Measurements from ENCODE around the gene MBL2.

The MBL2 gene

DNA sequence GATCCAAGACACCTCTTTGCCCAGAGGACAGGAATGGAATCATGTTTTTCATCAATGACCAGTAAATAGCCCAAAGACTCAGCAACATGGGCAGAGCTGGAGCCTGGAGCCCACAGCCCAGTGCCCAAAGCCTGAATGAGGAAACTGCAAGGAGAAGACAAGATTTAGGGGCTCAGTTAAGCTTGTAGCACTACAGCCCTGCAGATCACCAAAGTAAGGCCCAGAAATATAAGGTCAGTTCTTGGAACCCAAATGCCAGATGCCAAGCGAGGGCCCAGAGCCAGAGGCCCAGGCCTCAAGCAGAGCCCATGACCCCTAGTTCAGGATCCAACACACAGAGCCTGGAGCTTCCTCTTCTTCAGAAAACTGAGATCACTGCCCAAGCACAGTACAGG, 32.4 kb downstream of the MBL2 start:
- no peak for DNase-seq
- H3K4me1 Mint-ChIP-seq = no peaks in the 10 kb centered on the region
- H3K27ac Mint-ChIP-seq = no peak overlapping the region
- no peak for ATAC-seq
- H3K9me3 Mint-ChIP-seq = peaks cover under 1% of the 10 kb centered on the region
- H3K27me3 Mint-ChIP-seq = no peaks in the 10 kb centered on the region
- H3K36me3 Mint-ChIP-seq (ENCODE audit: low read depth) = no peaks in the 10 kb centered on the region
- H3K4me3 Mint-ChIP-seq = no peak overlapping the region

DNA sequence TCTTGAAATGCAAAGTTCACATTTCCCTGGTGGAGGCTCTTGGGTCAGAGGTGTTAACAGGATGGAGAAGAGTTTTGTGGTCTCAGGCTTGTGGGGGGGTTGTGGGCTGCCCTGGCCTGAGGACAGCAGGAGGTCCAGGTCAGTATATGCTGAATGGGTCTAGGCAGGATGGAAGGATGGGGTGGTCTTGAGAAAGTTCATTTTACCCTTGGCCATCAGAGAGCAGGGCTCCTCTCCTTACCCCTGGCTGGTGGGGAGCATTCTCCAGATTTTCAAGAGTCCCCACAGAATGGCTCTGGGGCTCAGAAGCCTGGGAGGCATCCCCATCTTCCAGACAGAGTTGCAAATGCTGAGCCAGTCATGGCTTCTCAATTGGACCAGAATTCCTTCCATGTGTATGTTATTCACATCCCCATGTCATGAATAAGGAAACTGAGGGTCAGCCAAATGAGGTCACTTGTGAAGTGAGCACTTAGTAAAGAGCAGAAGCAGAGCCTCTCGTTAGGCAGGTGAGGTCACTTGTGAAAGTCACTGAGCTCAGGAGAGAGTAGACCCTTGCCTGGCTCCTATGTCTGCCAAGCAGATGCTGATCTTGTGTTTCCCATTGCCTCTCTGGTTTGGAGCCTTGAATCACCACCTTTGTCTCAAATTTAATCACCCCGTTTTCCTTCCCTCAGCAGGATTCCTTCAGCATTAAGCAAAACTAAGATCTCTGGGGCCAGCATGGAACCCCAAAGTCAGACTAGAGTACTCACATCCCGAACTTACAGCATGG, 33.0 kb downstream of the MBL2 start:
- no peak for ATAC-seq
- no peaks in the 10 kb centered on the region for H3K27me3 Mint-ChIP-seq
- no peak for DNase-seq
- H3K4me1 Mint-ChIP-seq = no peaks in the 10 kb centered on the region
- H3K36me3 Mint-ChIP-seq (ENCODE audit: low read depth) = no peaks in the 10 kb centered on the region
- no peak overlapping the region for H3K4me3 Mint-ChIP-seq
- no peak overlapping the region for H3K27ac Mint-ChIP-seq
- H3K9me3 Mint-ChIP-seq = peaks cover 4% of the 10 kb centered on the region

DNA sequence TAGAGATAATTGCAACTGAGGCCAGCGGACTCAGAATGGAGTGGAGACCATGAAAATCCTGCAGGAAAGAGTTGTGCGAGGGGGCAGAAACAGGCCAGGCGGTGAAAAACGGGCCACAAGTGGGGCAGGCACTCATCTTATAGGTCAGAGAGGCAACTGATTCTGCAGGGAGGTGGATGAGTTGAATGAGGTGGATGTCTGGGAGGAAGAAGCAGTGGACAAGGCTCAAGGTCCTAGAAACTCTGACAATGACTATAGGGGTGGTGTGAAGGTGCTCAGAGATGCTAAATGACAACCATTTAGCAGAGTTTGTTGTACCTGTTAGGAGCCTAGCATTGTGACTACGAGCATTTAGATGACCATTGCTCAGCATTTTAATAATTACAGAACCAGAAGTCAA, 33.6 kb downstream of the MBL2 start:
- ATAC-seq (no peak), DNase-seq (no peak)
- no peak overlapping the region for H3K4me3 Mint-ChIP-seq
- no peak overlapping the region for H3K27ac Mint-ChIP-seq
- H3K36me3 Mint-ChIP-seq (ENCODE audit: low read depth) = no peaks in the 10 kb centered on the region
- H3K4me1 Mint-ChIP-seq = no peaks in the 10 kb centered on the region
- peaks cover 4% of the 10 kb centered on the region for H3K9me3 Mint-ChIP-seq
- no peaks in the 10 kb centered on the region for H3K27me3 Mint-ChIP-seq

DNA sequence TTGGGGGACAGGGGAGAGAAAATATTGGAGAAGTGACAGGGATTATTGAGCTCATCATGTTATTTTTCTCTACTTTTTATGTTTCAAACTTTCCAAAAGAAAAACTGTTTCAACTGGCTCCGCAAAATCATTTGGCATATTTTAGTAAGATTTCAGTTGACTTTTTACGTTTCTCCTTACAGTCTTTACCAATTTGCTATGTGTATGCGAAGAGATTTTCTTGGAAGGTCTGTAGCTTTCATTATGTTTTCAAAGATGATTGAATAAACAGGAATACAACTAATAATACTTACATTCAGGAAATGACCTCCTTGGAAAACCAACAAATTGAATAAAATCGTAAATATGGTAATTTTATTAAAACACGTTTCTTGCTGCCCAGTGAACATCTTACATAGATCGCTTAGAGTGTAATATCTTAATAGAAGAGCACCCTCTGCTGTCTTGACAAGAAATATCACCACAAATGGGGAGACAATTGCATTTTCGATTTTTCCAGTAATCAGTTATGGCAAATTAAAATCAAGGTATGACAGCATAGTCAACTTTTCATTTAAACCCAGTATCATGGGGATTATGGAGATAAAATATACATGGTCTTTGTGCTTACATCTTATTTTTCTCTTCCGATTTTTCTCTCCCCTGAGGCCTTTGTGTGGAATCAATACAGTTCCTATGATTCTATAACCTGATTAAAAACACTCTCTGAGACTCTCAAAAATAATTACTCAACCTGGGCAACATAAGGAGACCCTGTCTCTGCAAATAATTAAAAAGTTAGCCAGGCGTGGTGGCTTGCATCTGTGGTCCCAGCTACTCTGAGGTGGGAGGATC, 43.1 kb downstream of the MBL2 start:
- no peak for ATAC-seq
- Mint-ChIP-seq H3K27ac (no peak overlapping the region), H3K4me3 (no peak overlapping the region), H3K9me3 (peaks cover 5% of the 10 kb centered on the region), H3K4me1 (no peaks in the 10 kb centered on the region), H3K36me3 (ENCODE audit: low read depth) (no peaks in the 10 kb centered on the region), H3K27me3 (no peaks in the 10 kb centered on the region)
- no peak for DNase-seq

DNA sequence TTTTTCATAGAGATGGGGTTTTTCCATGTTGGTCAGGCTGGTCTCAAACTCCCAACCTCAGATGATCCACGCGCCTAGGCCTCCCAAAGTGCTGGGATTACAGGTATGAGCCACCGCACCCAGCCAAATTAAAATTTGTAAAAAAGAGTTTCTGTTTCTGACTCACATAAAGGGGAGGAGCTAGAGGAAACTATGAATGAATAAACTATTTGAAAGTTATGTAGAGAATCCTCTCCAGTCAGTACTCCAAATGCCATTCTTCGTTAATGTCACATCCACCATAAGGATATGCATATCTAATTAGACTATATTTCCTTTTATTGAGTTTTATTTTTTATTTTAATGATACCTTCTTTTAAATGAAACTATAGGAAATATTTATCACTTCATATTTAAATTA, 52.6 kb downstream of the MBL2 start:
- no peak overlapping the region for H3K27ac Mint-ChIP-seq
- H3K4me3 Mint-ChIP-seq = no peak overlapping the region
- H3K36me3 Mint-ChIP-seq (ENCODE audit: low read depth) = no peaks in the 10 kb centered on the region
- no peak for ATAC-seq
- H3K27me3 Mint-ChIP-seq = no peaks in the 10 kb centered on the region
- peaks cover 4% of the 10 kb centered on the region for H3K9me3 Mint-ChIP-seq
- H3K4me1 Mint-ChIP-seq = no peaks in the 10 kb centered on the region
- no peak for DNase-seq

Measured in activated naive CD8-positive, alpha-beta T cell treated with anti-CD3 and anti-CD28 coated beads, Interleukin-2, amount 50 U/mL, for 24 hours (primary cell).